Mesenchymal stem cell (in vitro differentiated cells and primary cell): Measurements from ENCODE around the gene CILP2.

ENCODE experiments used
- DNase-seq: peaks from one replicate; pipeline ENCODE4 v3.0.0-alpha.2; 2013
- H2AFZ ChIP-seq: one replicate; pipeline ENCODE4 v1.6.1; 2013; ENCODE audit warnings: low read depth, mild to moderate bottlenecking, control low read depth, inconsistent platforms, low read length, moderate library complexity
- H2AK5ac ChIP-seq: 2 replicates; pipeline ENCODE4 v1.6.1; 2013; ENCODE audit warnings: low read length, moderate library complexity, mild to moderate bottlenecking, inconsistent platforms; ENCODE audit not compliant: severe bottlenecking
- H2BK120ac ChIP-seq: one replicate; pipeline ENCODE4 v1.6.1; 2013; ENCODE audit warnings: low read depth, mild to moderate bottlenecking, inconsistent platforms, low read length, moderate library complexity
- H2BK12ac ChIP-seq, 2 experiments: one replicate each; pipeline ENCODE4 v1.6.1; 2013; ENCODE audit warnings: inconsistent platforms in 2 of 2, low read length in 2 of 2, mild to moderate bottlenecking in 2 of 2, moderate library complexity in 2 of 2, control low read depth in 1 of 2
- H2BK15ac ChIP-seq: one replicate; pipeline ENCODE4 v1.6.1; 2013; ENCODE audit warnings: mild to moderate bottlenecking, low read depth, inconsistent platforms; ENCODE audit not compliant: poor library complexity, severe bottlenecking
- H2BK5ac ChIP-seq: 2 replicates; pipeline ENCODE4 v1.6.1; 2013; ENCODE audit warnings: low read depth, mild to moderate bottlenecking, low read length, control low read depth, inconsistent platforms; ENCODE audit not compliant: poor library complexity, severe bottlenecking
- H3K14ac ChIP-seq, 2 experiments: one replicate each; pipeline ENCODE4 v1.6.1; 2013; ENCODE audit warnings: inconsistent platforms in 2 of 2, low read length in 2 of 2, control low read depth in 1 of 2, mild to moderate bottlenecking in 1 of 2, moderate library complexity in 1 of 2
- H3K18ac ChIP-seq, 2 experiments: one replicate each; pipeline ENCODE4 v1.6.1; 2013; ENCODE audit warnings: inconsistent platforms in 2 of 2, low read length in 2 of 2, control low read depth in 1 of 2, low read depth in 1 of 2, mild to moderate bottlenecking in 1 of 2
- H3K23ac ChIP-seq, 2 experiments: one replicate each; pipeline ENCODE4 v1.6.1; 2013; ENCODE audit warnings: inconsistent platforms in 2 of 2, low read length in 2 of 2, mild to moderate bottlenecking in 2 of 2, moderate library complexity in 2 of 2, control low read depth in 1 of 2
- H3K27ac ChIP-seq: 2 replicates; pipeline ENCODE4 v1.5.1; 2013; ENCODE audit warnings: mild to moderate bottlenecking, moderate library complexity, low read length, control low read depth, inconsistent platforms; ENCODE audit not compliant: poor library complexity, severe bottlenecking
- H3K27me3 ChIP-seq, 2 experiments: 2 replicates each; pipeline versions ENCODE4 v1.6.1 to v1.7.0; 2013; ENCODE audit warnings: low read length in 2 of 2, mild to moderate bottlenecking in 2 of 2, moderate library complexity in 2 of 2, control low read depth in 1 of 2, inconsistent platforms in 1 of 2; ENCODE audit not compliant: control insufficient read depth in 1 of 2, insufficient read depth in 1 of 2
- H3K36me3 ChIP-seq, 2 experiments: 2 replicates each; pipeline versions ENCODE4 v1.6.1 to v1.7.0; 2013; ENCODE audit warnings: low read length in 2 of 2, control low read depth in 1 of 2, inconsistent platforms in 1 of 2, low read depth in 1 of 2, mild to moderate bottlenecking in 1 of 2; ENCODE audit not compliant: insufficient read depth in 2 of 2, control insufficient read depth in 1 of 2
- H3K4ac ChIP-seq, 2 experiments: one replicate each; pipeline ENCODE4 v1.6.1; 2013; ENCODE audit warnings: inconsistent platforms in 2 of 2, low read length in 2 of 2, mild to moderate bottlenecking in 2 of 2, moderate library complexity in 2 of 2, control low read depth in 1 of 2, low read depth in 1 of 2
- H3K4me1 ChIP-seq: 2 replicates; pipeline ENCODE4 v1.6.1; 2013; ENCODE audit warnings: low read depth, low read length, control low read depth; ENCODE audit not compliant: control insufficient read depth, insufficient read depth
- H3K4me2 ChIP-seq: 2 replicates; pipeline ENCODE4 v1.6.1; 2013; ENCODE audit warnings: low read length, mild to moderate bottlenecking, inconsistent platforms; ENCODE audit not compliant: poor library complexity, severe bottlenecking
- H3K4me3 ChIP-seq, 2 experiments: 2 replicates each; pipeline versions ENCODE4 v1.5.1 to v1.7.0; 2013; ENCODE audit warnings: low read length in 2 of 2, mild to moderate bottlenecking in 2 of 2, control low read depth in 1 of 2, low read depth in 1 of 2; ENCODE audit not compliant: insufficient read depth in 1 of 2
- H3K79me1 ChIP-seq: replicated peaks from 2 replicates; pipeline ENCODE4 v1.6.1; 2013; ENCODE audit warnings: mild to moderate bottlenecking, control low read depth, low read length, inconsistent platforms; ENCODE audit not compliant: poor library complexity, severe bottlenecking
- H3K9ac ChIP-seq: 2 replicates; pipeline ENCODE4 v1.7.0; 2013; ENCODE audit warnings: mild to moderate bottlenecking, low read length, moderate library complexity
- H3K9me3 ChIP-seq: 2 replicates; pipeline ENCODE4 v1.7.0; 2013; ENCODE audit warnings: mild to moderate bottlenecking, low read length; ENCODE audit not compliant: control insufficient read depth
- H4K8ac ChIP-seq: one replicate; pipeline ENCODE4 v1.6.1; 2013; ENCODE audit warnings: inconsistent platforms, mild to moderate bottlenecking, low read length, moderate library complexity
- H4K91ac ChIP-seq: one replicate; pipeline ENCODE4 v1.6.1; 2013; ENCODE audit warnings: mild to moderate bottlenecking, low read length, inconsistent platforms
- WGBS: methylation state at CpG from one replicate; pipeline ENCODE4 v1.1.7; 2013; ENCODE audit warnings: mixed read lengths; 5-methylcytosine and 5-hydroxymethylcytosine counted together

Gene CILP2

GRCh38 chr19:19587771-19588170 lies 49.7 kb downstream of the CILP2 start:
- Histone ChIP-seq H3K18ac (no peak overlapping the region), H2BK120ac (no peak overlapping the region), H3K9ac (no peak overlapping the region), H3K27me3 (no peaks in the 10 kb centered on the region), H2BK5ac (no peak overlapping the region), H2BK12ac (no peak overlapping the region), H2AK5ac (no peak overlapping the region), H3K4ac (no peak overlapping the region), H3K4me2 (no peak overlapping the region), H3K4me1 (peaks cover 4% of the 10 kb centered on the region), H3K36me3 (no peaks in the 10 kb centered on the region), H3K27ac (no peak overlapping the region), H3K9me3 (no peaks in the 10 kb centered on the region), H3K4me3 (no peak overlapping the region), H4K91ac (no peak overlapping the region), H2BK15ac (no peak overlapping the region), H3K14ac (no peak overlapping the region), H3K23ac (no peak overlapping the region), H2AFZ (no peak overlapping the region), H4K8ac (no peak overlapping the region), H3K79me1 (no peaks in the 10 kb centered on the region)
- no peak for DNase-seq
- over 99% methylated on average over 3 of the region's 5 CpGs for WGBS

GRCh38 chr19:19588546-19588945 lies 50.5 kb downstream of the CILP2 start:
- peaks cover 4% of the 10 kb centered on the region for H3K4me1 ChIP-seq
- H4K91ac ChIP-seq, result no peak overlapping the region
- 91% methylated on average over 1 of the region's 2 CpGs for WGBS
- H2BK5ac ChIP-seq, result no peak overlapping the region
- no peak overlapping the region for H2AK5ac ChIP-seq
- H3K4me3 ChIP-seq, result no peak overlapping the region
- H3K23ac ChIP-seq, result no peak overlapping the region
- no peak overlapping the region for H2BK15ac ChIP-seq
- no peaks in the 10 kb centered on the region for H3K27me3 ChIP-seq
- H3K14ac ChIP-seq, result no peak overlapping the region
- no peak overlapping the region for H3K4ac ChIP-seq
- no peak overlapping the region for H4K8ac ChIP-seq
- H3K27ac ChIP-seq, result no peak overlapping the region
- no peak overlapping the region for H3K9ac ChIP-seq
- H3K4me2 ChIP-seq, result no peak overlapping the region
- H2BK12ac ChIP-seq, result no peak overlapping the region
- H3K18ac ChIP-seq, result no peak overlapping the region
- H3K9me3 ChIP-seq, result no peaks in the 10 kb centered on the region
- H3K36me3 ChIP-seq, result no peaks in the 10 kb centered on the region
- DNase-seq, result no peak
- H3K79me1 ChIP-seq, result no peaks in the 10 kb centered on the region
- H2BK120ac ChIP-seq, result no peak overlapping the region
- no peak overlapping the region for H2AFZ ChIP-seq

GRCh38 chr19:19591133-19591825 lies 53.2 kb downstream of the CILP2 start:
- H4K91ac ChIP-seq, result peak overlapping the region; percentile 20
- peak overlapping the region; percentile 19 for H3K27ac ChIP-seq
- H3K14ac ChIP-seq, result peak overlapping the region in 1 of 2 experiments; percentile 5
- no peak overlapping the region for H3K23ac ChIP-seq
- H2AK5ac ChIP-seq, result no peak overlapping the region
- H3K4me3 ChIP-seq, result peak overlapping the region in 1 of 2 experiments; percentile 58
- peaks cover 14% of the 10 kb centered on the region for H3K4me1 ChIP-seq
- peak overlapping the region; percentile 26 to 34 for H3K18ac ChIP-seq
- DNase-seq, result peak; percentile 99
- H2BK5ac ChIP-seq, result no peak overlapping the region
- H2BK120ac ChIP-seq, result peak overlapping the region; percentile 3
- no peaks in the 10 kb centered on the region for H3K36me3 ChIP-seq
- H3K27me3 ChIP-seq, result no peaks in the 10 kb centered on the region
- peak overlapping the region in 1 of 2 experiments; percentile 19 for H3K4ac ChIP-seq
- peak overlapping the region; percentile 74 for H4K8ac ChIP-seq
- H3K4me2 ChIP-seq, result no peak overlapping the region
- WGBS, result 47% methylated on average over 12 of the region's 13 CpGs
- H3K9ac ChIP-seq, result peak overlapping the region; percentile 75
- H2BK12ac ChIP-seq, result peak overlapping the region; percentile 20 to 26
- no peaks in the 10 kb centered on the region for H3K9me3 ChIP-seq
- no peak overlapping the region for H2AFZ ChIP-seq
- H3K79me1 ChIP-seq, result no peaks in the 10 kb centered on the region
- H2BK15ac ChIP-seq, result no peak overlapping the region

GRCh38 chr19:19592690-19593089 lies 54.6 kb downstream of the CILP2 start:
- H3K18ac ChIP-seq, result no peak overlapping the region
- H3K4ac ChIP-seq, result no peak overlapping the region
- H3K23ac ChIP-seq, result no peak overlapping the region
- no peaks in the 10 kb centered on the region for H3K9me3 ChIP-seq
- WGBS, result 93% methylated on average over 8 of the region's 10 CpGs
- no peaks in the 10 kb centered on the region for H3K27me3 ChIP-seq
- peak overlapping the region in 1 of 2 experiments; percentile 30 for H2BK12ac ChIP-seq
- no peak overlapping the region for H4K91ac ChIP-seq
- H3K4me2 ChIP-seq, result no peak overlapping the region
- H2AK5ac ChIP-seq, result no peak overlapping the region
- no peak overlapping the region for H2BK5ac ChIP-seq
- H3K9ac ChIP-seq, result no peak overlapping the region
- DNase-seq, result no peak
- H3K79me1 ChIP-seq, result no peaks in the 10 kb centered on the region
- no peak overlapping the region for H3K14ac ChIP-seq
- H2AFZ ChIP-seq, result no peak overlapping the region
- H2BK15ac ChIP-seq, result no peak overlapping the region
- peaks cover 14% of the 10 kb centered on the region for H3K4me1 ChIP-seq
- H3K4me3 ChIP-seq, result no peak overlapping the region
- H4K8ac ChIP-seq, result no peak overlapping the region
- H3K36me3 ChIP-seq, result no peaks in the 10 kb centered on the region
- H2BK120ac ChIP-seq, result no peak overlapping the region
- no peak overlapping the region for H3K27ac ChIP-seq
